GM19328 (cell line): ENCODE measurements around the gene SLC2A4RG.
"Not testable (repeated sequence)": the region's sequence is repeated elsewhere in the genome, so short reads cannot be mapped to it uniquely, and the experiment has no call there.

Source experiments
- ATAC-seq: cut with Tn5 transposase; IDR thresholded peaks from one replicate; pipeline ENCODE4 v1.9.1; 2021; ENCODE audit warnings: mild to moderate bottlenecking, moderate library complexity; ENCODE audit not compliant: unreplicated experiment

Gene SLC2A4RG

GRCh38 chr20:63709149-63709527, 30.4 kb upstream of the SLC2A4RG start:
- no peak for ATAC-seq

GRCh38 chr20:63711085-63711645, 28.4 kb upstream of the SLC2A4RG start:
- ATAC-seq: no peak

GRCh38 chr20:63712191-63712590, 27.4 kb upstream of the SLC2A4RG start:
- ATAC-seq: no peak

- ATAC-seq: no peak
Measured at GRCh38 chr20:63714858-63715257, 24.7 kb upstream of the SLC2A4RG start.

DNA sequence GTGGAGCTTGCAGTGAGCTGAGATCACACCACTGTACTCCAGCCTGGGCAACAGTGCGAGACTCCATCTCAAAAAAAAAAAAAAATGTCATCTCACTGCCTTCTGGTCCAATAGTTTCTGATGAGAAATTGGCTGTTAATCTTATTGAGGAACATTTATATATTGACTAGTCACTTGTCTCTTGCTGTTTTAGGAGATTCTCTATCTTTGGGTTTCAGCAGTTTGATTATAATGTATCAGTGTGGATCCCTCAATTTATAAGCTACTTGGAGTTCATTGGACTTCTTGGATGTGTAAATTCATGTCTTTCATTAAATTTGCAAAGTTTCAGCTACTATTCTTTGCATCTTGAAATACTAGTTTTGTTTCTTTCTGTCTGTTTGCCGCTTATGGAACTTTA, 20.6 kb upstream of the SLC2A4RG start:
- no peak for ATAC-seq

GRCh38 chr20:63722967-63723622, 16.5 kb upstream of the SLC2A4RG start:
- ATAC-seq: not testable (repeated sequence)

DNA sequence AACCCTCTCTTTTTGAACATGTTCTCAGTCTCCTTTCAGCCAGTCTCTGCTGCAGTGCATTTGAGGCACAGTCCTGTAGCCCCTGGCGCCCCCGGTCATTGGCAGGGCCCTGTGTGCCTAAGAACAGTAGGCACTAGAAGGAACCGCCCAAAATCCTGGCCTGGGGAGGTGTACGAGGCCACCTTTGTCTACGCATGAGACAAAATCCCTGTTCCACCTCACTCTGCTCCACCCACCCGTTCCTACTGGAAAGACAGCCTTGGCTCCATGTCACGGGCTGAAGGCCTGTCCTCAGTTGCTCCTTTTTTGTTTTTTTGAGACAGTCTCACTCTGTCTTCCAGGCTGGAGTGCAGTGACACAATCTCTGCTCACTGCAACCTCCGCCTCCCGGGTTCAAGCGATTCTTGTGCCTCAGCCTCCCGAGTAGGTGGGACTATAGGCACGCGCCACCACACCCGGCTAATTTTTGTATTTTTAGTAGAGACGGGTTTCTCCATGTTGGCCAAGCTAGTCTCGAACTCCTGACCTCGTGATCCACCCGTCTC, 9.3 kb upstream of the SLC2A4RG start:
- ATAC-seq: not testable (repeated sequence)

DNA sequence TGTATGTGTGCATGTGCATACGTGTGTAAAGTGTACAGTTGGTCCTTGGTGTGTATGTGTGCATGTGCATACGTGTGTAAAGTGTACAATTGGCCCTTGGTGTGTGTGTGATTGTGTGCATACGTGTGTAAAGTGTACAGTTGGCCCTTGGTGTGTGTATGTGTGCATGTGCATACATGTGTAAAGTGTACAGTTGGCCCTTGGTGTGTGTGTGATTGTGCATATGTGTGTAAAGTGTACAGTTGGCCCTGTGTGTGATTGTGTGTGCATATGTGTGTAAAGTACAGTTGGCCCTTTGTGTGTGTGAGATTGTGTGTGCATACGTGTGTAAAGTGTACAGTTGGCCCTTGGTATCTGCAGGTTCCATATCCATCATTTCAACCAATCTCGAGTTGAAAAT, 8.2 kb upstream of the SLC2A4RG start:
- ATAC-seq: no peak

- no peak for ATAC-seq
Measured at GRCh38 chr20:63732118-63733095, 7.2 kb upstream of the SLC2A4RG start.

DNA sequence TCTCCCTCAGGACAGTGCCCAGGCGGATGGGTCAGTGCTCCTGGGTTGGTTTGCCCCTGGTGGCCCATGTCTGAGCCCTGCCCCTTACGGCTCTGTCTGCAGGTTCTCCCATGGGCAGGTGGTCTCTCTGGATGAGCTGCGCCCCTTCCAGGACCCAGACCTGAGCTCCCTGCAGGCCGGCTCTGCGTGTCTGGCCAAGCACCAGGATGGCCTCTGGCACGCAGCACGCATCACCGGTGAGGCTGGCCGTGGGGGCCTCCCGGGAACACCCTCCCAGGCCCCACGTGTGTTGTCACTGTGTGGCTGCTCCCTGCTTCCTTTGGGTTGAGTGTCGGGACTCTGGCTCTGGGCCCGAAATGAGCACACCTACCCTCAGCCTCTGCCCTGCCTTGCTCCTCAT, 6.5 kb upstream of the SLC2A4RG start:
- ATAC-seq: no peak

DNA sequence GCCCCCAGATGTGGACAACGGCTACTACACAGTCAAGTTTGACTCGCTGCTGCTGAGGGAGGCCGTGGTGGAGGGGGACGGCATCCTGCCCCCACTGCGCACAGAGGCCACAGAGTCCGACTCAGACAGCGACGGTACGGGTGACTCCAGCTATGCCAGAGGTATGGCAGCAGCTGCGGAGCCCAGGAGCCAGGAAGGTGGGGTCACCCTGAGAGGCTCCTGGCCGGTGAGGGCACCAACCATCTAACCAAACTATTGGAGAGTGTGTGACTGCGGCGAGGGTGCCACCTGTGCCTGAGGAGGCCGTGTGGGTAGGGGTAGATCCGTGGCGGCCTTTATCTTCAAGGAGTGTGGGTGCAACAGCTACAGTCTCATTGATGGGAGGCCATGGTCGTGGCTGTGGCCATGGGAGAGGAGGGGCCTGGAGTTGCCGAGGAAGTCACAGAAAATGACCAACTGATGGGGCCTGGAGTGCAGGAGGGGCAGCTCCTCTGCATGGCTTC, 5.9 kb upstream of the SLC2A4RG start:
- no peak for ATAC-seq

- ATAC-seq: no peak
Measured at GRCh38 chr20:63734111-63734945, 5.2 kb upstream of the SLC2A4RG start.

DNA sequence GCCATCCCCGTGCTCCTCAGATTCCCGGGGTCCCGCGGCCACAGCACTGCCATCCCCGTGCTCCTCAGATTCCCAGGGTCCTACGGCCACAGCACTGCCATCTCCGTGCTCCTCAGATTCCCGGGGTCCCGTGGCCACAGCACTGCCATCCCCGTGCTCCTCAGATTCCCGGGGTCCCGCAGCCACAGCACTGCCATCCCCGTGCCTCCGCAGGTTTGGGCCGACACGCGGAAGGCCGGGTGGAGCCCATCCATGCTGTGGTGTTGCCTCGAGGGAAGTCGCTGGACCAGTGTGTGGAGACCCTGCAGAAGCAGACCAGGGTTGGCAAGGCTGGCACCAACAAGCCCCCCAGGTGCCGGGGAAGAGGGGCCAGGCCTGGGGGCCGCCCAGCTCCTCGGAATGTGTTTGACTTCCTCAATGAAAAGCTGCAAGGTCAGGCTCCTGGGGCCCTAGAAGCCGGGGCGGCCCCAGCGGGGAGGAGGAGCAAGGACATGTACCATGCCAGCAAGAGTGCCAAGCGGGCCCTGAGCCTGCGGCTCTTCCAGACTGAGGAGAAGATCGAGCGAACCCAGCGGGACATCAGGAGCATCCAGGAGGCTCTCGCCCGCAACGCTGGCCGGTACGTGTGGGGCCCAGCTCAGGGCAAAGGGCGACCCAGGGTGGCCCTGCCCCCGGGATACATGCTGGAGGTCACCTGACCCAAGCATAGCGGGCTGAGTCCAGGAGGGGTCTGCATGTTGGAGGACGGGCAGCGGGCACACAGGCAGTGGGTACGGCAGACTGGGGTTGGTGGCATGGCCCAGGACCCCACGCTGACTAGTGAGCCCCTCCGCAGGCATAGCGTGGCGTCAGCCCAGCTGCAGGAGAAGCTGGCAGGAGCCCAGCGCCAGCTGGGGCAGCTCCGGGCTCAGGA, 4.4 kb upstream of the SLC2A4RG start:
- no peak for ATAC-seq

- ATAC-seq: no peak
Measured at GRCh38 chr20:63735859-63736718, 3.5 kb upstream of the SLC2A4RG start, which contains the start of gene LIME1. LIME1 (plus strand) TSS chr20:63736664; CDS start chr20:63737550, 886 bp downstream.

- no peak for ATAC-seq
Measured at GRCh38 chr20:63736893-63737694, 2.5 kb upstream of the SLC2A4RG start.

DNA sequence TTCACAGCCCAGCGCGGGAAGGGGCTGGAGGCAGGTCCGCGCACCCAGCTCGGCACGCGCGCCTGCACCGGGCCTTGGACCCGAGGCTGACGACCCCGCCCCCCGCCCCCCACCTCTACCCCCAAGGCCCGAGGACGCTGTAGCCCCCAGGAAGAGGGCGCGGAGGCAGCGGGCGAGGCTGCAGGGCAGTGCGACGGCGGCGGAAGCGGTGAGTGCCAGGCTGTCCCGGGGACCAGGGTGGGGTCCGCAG, 2.0 kb upstream of the SLC2A4RG start:
- no peak for ATAC-seq

DNA sequence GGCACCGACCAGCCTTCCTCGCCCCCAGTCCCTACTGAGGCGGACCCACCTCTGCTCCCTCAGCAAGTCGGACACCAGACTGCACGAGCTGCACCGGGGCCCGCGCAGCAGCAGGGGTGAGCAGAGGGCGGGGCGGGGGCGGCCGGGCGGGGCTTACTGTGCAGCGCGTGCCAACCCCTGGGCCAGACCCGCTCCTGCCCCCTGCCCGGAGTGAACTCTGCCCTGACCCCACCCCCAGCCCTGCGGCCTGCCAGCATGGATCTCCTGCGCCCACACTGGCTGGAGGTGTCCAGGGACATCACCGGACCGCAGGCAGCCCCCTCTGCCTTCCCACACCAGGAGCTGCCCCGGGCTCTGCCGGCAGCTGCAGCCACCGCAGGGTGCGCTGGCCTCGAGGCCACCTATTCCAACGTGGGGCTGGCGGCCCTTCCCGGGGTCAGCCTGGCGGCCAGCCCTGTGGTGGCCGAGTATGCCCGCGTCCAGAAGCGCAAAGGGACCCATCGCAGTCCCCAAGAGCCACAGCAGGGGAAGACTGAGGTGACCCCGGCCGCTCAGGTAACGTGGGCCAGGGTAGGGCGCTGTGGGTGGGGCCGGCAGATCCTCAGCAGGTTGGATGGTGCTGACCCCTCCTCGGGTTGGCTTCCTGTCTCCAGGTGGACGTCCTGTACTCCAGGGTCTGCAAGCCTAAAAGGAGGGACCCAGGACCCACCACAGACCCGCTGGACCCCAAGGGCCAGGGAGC, 1.5 kb upstream of the SLC2A4RG start:
- ATAC-seq: no peak
